HG03378 (cell line): ENCODE results near the gene AMBN.

Source experiments
- ATAC-seq: cut with Tn5 transposase; IDR thresholded peaks from one replicate; pipeline ENCODE4 v1.9.1; 2021; ENCODE audit warnings: mild to moderate bottlenecking, moderate library complexity; ENCODE audit not compliant: unreplicated experiment

AMBN gene, protein sequence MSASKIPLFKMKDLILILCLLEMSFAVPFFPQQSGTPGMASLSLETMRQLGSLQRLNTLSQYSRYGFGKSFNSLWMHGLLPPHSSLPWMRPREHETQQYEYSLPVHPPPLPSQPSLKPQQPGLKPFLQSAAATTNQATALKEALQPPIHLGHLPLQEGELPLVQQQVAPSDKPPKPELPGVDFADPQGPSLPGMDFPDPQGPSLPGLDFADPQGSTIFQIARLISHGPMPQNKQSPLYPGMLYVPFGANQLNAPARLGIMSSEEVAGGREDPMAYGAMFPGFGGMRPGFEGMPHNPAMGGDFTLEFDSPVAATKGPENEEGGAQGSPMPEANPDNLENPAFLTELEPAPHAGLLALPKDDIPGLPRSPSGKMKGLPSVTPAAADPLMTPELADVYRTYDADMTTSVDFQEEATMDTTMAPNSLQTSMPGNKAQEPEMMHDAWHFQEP

DNA sequence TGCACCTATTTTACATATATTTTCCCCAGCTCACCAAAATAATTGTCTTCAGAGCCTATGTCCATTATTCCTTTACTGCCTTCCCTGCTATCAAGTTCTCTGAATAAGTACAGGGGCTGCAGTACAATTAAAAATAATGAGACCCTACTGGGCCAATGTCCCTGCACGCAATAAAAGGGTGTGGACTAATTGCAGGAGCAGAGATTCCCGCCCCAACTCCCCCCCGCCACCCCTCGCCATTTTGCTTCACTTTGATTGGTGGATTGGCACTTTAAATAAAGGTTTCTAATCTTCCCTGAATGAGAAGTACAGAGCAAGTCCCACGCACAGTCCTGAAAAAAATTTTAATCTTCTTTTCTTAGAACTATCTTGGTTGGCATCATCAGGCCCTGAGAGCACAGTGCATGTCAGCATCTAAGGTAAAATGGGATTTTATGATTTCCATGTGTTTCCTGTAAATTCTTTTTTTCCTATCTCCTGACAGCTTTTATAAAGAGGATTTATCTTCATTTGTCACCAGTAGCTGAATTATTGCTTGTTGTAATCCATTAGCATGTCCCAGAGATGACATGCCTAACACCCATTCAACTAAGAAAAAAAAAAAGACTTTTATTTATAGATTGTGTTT is at the start of gene AMBN:
AMBN (plus strand) TSS at position 302 of the 628 bp plus-strand sequence; CDS start at position 405, 103 bp downstream.
- no peak for ATAC-seq

GRCh38 chr4:70544279-70544868 is 47.7 kb upstream of the AMBN start:
- peak; percentile 63 for ATAC-seq

DNA sequence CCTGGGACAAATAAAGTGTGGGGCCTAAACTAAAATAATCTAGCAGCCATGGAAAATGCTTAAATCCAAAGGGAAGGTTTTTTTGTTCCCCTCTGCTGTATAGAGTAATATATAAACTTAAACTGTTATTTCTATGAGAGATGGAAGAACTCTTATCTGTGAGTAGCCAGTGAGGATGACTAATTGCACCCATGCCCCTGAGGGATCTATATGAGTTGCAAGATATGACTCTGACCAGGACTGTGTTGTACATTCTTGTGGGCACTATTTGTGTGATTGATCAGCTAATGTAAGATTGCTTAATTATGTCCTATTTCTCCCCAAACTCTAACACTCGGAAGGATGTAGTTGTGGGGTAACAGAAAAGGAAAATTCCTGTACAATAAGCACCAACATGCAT is 35.2 kb upstream of the AMBN start:
- no peak for ATAC-seq

DNA sequence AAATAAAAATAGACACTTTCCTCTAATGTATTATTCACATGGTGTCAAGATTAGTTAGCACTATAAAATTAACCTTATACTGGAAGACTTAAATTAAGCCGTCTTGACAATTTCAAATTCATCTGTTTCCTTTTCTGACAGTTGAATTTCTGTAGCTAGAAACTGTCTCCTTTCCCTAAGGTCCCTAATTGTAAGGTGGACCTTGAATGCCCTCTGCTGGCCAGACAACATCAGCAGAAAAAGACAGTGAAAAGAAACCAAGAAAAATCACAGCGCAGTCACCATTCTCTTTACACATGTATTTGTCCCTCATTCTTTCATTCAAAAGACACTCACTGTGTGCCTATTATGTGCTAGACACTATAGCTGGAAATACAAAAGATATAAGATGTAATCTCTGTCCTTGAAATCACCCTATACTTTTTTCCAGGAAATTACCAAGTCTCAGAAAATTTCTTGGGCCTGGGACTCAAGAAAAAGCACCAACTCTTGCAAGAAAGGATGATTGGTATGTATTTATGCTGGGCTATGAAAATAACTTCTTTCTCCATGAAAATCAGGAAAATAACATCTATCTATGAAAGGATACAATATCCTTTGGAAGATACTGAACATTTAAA is 32.7 kb upstream of the AMBN start:
- ATAC-seq = peak; percentile 74

DNA sequence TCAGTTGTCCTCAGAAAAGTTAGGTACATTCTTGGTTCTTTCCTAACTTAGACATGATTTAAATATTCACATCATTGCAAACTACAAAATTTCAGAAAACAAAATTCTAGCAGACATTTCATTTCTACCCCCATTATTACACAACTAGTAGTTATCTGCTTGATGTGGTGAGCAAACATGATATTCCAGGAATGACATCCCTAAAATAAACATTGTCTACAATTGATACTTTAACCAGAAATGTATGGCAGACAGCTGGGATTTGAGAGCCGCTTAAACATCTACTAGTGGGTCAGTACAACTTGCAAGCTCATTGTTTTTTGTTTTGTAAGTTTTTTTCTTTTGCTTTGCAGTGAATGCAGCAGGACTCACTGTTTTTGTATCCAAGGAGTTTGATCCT is 32.1 kb upstream of the AMBN start:
- no peak for ATAC-seq

DNA sequence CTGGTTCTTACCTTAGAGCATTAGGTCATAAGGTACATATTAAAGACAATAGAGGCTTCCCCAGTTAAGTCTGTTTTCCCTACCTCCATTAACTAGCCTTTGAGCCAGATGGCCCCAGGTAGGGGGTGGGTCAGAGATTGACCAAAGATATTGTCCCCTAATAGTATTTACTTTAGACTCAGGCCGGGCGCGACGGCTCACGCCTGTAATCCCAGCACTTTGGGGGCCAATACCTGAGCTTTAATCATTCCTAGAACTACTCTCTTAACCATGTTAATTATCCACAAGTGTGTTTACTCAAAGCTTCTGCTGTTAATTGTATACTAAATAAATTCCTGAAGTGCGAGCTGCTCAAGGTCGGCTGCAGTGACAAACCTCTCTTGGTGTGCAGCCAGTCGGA is 28.0 kb upstream of the AMBN start:
- ATAC-seq = no peak

GRCh38 chr4:70570796-70571195 is 21.3 kb upstream of the AMBN start:
- ATAC-seq = no peak

DNA sequence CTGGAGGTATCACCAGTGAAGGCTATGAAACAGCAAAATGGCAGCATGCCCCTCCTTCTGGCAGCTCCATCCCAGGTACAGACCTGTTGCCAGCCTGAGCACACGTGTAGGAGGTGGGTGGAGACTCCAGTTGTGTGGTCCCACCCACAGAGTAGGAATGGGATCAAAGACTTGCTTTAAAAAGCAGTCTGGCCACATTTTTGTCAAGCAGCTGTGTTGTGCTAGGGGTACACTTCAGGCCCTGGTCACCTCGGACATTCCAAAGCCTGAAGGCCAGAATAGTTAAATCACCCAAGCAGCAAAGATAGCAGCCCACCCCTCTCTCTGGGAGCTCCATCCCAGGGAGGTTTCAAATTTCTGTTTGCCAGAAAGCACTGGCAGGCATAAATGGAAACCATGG is 20.3 kb upstream of the AMBN start:
- no peak for ATAC-seq

DNA sequence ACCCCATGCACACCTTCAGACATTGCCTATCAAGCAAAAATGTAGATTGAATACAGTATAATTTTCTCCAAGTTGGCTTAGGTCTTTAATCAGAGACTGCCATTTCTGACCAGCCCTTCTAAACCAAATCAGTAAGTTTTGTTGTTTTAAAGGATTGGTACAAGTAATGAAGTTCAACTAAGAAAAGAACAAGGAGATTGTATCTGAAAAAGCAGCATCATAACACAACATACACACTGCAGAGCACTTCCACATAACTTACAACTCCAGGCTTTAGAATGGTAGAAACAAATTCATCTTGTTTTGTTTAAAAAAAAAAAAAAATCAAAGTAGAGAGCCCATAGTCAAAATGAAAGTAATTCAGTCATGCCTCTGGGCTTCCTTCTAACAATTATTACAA is 16.1 kb upstream of the AMBN start:
- ATAC-seq = no peak

DNA sequence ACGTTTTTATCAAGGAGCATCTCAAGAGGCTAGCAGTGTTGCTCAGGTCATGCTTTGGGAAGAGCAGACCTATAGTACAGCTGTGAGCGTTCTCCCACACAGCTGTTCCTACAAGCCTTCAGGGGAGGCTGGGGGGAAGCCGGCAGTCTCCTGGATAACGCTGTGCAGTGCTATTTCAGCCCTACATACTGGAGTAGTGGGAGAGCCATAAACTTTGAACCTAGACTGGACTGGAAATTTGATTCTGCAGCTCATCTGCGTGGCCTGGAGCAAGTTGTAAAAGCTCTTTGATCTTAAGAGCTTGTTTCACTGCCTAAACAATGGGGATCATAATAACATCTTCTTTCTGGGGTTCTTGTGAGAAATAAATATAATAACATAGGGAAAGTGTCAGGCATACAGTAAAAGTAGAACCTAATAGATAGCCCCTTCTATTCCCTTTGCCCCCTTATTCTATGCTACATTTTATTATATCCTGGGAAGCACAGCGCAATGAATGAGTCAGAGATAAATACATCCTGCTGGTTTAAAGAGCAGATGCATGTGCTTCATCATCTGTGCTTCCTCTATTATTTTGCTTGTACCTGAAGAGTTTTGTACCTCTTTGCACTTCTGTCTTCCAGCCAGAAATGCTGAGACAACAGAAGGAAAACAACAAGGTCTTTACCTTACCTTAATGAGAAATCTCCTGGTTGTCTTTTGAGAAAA is 14.7 kb upstream of the AMBN start:
- ATAC-seq = no peak

DNA sequence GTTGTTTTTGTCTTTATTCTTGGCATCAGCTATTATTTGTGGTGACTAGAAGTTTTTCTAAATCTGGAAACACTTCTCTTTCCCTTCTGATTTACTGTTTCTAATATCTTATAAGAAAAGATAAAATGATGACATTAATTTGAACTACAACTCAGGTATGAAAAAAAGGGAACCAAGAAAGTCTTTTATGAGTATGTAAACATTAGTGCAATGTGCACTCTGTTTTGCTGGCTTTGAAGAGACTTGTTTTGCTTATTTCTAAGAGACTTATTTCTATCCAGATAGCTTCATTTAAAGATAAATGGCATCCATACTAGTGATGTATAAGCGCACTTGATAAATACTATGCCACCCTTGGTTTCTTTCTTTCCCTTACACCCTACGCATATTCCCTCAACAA is 10.1 kb upstream of the AMBN start:
- ATAC-seq = no peak

GRCh38 chr4:70583952-70584834 is 7.9 kb upstream of the AMBN start:
- no peak for ATAC-seq

GRCh38 chr4:70586841-70587240 is 5.2 kb upstream of the AMBN start:
- no peak for ATAC-seq

DNA sequence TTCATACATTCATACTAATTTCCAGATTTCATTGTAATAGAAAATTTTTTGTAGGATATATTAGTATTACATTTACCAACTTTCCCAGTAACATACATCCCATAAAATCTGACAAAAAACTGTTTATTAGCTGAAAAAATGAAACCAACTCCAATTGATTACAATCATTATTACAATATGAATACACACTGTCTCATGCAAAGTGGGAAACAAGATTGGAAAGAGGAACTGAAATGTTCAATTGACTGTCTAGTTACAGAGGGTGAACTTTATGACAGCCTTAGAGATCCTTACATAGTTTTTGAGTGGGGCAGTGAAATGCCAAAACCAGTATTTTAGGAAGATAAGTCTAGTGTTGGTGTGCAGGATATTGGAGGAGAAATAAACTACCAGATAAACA is 2.3 kb upstream of the AMBN start:
- ATAC-seq = peak; percentile 98

- ATAC-seq = no peak
Observed at GRCh38 chr4:70594196-70594595, 2.1 kb downstream of the AMBN start.

- ATAC-seq = no peak
Observed at GRCh38 chr4:70600305-70600704, 8.2 kb downstream of the AMBN start.

DNA sequence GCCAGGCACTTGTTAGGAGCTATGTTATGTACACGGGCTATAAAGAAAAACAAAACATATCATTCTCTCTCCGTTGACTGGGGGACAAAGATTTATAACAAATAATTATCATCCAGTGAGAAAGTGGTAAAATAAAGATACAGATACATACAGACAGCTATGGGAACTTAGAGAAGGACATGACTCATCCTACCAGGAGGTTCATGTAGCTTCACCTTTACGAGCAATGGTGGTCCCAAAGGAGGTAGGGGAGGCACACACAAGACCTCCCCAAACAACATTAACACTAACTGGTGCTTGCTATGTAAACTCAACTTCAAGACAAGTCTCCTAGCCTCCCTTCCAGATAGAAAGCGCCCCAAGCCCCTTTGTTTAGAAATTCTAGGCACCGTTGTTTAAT is 8.9 kb downstream of the AMBN start:
- ATAC-seq = no peak

- peak; percentile 97 for ATAC-seq
Observed at GRCh38 chr4:70601422-70602039, 9.5 kb downstream of the AMBN start.

- ATAC-seq = no peak
Observed at GRCh38 chr4:70603856-70604255, 11.8 kb downstream of the AMBN start.

- ATAC-seq = no peak
Observed at GRCh38 chr4:70606459-70606858, 14.4 kb downstream of the AMBN start.
